Stimulated activated CD4-positive, alpha-beta T cell treated with anti-CD3 and anti-CD28 coated beads, Interleukin-1b, Interleukin-23, amount 100 ng/mL, for 48 hours (primary cell): ENCODE measurements around the gene LEKR1.
"Not testable (repeated sequence)": the region's sequence is repeated elsewhere in the genome, so short reads cannot be mapped to it uniquely, and the experiment has no call there.

Experiments used
- DNase-seq: peaks from one replicate; pipeline ENCODE4 v3.0.0-alpha.2; 2020

LEKR1 gene

DNA sequence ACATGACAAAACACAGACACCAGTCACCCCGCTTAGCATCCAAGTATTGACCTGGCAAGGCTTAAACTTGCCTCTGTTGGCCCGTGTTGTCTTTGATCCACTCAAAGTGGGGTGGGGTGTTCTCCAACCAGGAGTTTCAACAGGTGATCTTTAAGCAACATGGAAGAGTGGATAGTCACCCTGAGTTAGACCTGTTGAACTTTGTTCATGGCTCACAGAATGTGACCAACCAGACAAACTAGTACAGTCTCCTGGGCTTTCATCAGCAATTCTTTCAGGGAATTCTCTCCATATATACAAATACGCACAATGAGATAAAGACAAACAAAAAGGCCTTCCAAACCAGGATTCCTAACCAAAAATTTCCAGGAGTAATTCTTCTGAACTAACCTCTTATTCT is 11.9 kb downstream of the LEKR1 start:
- no peak for DNase-seq

DNA sequence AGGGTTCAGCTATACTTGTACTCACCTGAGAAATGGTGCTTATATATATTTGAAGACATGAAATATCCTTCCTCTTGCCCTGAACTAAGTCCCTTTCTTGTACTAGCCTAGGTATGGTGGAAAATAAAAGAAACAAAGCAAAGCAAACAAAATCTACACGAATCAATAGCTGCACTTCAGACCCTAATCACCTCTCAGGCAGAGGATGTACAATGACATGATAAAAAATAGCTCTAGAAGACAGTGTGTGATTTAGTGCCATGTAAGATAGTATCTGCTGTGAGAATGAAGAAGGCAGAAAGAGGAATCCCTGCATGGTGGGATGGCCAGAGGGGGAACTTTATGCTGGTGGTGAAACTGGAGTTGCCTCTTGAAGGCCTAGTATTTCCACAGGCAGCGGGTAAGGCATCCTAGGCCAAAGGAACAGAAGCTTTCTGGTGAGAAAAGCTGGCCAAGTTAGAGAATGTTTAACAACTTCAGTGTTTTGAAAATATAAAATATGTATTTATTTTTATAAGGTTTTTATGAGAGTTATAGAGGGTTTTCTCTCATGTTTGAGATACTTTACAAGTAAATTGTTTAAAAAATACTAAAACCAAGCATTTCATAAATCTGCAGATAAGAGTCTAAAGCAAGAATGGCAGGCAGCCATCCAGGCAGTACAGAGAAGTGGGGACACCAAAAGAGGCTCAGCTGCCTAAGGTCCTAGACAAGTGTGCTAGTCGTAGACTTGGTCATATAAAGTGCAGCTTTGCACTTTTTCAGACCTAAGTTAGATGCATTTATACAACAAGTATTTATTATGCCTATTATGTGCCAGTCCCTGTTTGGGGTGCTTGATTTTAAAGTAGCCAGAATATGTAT is 14.9 kb downstream of the LEKR1 start:
- no peak for DNase-seq

DNA sequence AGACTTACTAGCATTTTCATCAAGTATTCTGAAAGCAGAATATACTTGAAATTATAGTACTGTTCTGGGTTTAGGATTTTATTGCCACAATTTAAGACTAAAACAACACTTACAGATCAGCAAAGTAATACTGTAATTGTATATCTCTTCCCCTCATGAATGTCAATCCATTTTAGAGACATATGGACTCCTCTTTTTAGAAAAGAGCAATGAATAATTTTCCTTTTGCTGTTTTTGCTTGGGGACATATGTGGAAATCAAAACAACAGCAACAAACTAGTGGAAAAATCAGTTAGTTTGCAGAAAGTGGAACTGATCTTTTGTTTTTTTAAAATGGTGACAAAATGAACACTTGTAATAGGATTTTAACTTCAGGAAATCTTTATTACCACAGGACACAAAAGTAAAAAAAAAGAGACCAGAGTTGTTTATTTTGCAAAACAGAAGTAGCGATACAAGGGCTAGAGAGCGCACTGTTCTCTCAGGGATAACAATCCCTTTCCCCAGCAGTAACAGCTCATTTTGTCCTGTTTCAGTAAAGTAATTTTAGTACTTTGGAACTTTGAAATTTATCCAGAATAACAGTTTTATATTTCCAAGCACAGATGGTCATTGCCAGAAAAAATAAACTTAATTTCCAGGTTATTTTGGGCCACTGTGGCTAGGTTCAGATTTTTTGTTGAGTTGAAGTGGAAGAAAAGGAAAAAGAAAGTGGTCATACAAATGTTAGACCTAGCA is 17.1 kb downstream of the LEKR1 start:
- DNase-seq, result no peak

DNA sequence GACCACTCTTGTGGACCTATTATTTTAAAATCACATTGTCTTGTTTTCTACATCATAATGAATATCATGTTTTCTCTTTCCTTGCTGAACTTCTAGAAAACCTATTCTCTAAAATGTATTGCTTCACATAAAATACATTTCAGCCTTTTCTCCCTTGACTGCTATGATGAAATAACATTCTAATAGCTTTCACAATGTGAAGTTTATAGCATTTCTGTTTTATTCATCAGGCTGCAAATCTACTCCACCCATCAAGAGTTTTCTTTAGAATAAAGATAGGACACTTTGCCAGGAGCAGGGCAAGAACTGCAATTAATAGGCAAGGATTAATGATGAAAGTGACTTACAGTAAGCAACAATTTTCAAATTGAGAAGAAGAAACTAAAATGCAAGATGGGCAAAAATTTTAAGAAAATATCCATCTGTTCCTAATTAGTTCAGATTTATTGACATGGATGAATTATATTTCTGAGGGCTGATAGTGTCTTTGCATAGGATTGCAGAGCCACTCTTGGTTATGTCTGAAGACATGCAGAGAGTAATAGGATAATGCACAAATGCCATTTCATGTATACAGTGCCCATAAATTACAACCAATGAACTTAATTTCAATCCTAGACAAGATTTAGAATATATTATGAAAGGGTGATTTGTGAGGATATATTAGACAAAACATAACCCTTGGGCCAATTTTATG is 21.7 kb downstream of the LEKR1 start:
- no peak for DNase-seq

DNA sequence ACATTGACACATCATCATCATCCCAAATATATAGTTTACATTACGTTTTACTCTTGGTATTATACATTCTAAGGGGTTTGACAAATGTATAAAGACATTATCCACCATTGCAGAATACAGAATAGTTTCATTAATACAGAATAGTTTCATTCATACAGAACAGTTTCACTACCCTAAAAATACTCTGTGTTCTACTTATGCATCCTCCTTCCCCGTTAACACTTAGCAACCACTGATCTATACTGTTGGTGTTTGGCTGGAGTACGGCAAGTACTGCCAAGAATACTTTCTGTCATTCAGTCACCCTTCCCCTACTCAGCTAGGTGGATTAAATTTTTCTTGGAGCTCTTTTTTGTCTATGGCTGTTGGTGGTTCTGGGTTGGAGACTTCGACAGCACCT is 33.4 kb downstream of the LEKR1 start:
- no peak for DNase-seq

DNA sequence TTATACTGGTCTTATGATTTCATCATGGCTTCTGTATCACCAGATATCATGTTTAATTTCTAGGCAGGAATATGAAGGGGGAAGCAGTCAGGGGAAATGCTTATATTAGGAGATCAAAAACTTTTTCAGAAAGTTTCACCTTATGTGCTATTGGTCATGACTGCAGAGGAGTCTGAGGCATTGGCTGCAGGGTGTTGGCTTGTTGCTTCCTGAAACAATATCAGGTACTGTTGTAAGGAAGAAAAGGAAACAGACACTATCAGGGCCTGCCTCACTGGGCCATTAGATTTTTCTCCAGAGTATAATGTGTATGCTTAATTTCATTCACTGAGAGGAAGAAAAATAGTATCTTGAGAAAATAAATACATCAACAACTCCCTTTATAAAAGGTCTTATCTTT is 34.7 kb downstream of the LEKR1 start:
- no peak for DNase-seq

DNA sequence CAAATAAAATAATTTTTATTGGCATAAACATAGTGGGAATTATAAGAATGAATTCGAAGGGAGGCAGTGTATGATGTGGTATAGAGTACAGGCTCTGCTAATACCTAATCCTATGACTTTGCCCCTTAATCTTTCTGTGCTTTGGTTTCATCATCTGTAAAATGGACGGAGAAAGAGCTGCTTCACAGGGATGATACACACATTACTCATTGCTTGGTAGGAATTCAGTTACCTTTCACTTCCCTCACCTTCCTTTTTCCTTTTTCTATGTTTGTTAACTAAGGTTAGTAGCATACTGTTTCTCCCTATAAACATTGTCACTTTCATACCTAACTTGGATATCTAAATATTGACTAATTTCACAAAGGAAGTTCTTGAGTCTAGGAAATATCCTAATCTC is 36.2 kb downstream of the LEKR1 start:
- DNase-seq, result no peak

DNA sequence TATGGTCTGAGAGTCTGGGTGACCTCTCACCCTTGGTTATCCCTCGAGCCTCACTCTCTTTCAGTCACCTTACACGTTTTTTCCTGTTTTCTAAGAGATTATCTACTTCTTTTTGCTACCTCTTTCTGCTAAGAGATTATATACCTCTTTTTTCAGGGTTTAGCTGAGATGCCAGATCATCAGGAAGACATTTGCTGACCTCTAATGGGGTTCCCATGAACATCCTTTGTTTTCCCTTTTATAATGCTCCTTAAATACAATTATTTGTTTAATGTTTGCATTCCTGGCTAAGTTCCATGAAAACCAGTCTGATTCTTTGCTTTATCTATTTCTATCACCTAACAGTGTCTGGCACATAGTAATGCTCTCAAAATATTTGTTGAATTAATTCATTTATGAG is 39.6 kb downstream of the LEKR1 start:
- DNase-seq, result no peak

DNA sequence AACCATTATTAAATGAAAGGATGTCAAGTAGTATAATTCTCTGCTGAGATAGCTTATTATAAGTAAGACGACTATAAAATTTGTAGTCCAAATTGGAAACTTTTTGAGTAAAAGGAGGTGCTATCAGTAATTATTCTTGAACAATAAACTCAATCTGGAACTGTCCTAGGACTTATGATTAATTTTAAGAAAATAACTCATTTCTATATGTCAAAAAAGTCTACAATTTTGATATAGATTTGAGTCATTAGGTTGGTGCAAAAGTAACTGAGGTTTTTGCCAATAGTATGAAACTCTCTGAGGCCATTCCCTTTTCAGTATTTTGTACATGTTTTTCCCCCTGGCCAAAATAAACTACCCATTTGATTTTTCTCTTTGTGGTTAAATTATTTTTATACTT is 41.0 kb downstream of the LEKR1 start:
- DNase-seq, result no peak

DNA sequence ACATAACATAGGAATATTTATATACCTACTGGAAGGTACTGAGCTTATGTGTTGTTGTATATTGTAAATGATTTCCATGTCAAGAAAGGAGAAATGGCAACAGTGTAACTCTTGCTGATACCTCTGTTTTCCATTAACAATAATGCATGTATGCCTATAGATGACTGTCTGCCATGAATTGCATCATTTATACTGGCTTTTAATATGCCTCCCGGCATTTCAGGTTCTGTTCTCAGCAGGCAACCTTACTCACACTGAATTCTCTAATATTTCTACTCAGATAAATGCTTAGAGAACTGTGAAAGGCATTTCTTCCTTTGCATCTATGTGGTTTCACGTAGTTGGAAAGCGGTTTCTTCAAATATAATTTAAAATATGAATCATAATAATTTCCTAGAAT is 41.8 kb downstream of the LEKR1 start:
- no peak for DNase-seq

DNA sequence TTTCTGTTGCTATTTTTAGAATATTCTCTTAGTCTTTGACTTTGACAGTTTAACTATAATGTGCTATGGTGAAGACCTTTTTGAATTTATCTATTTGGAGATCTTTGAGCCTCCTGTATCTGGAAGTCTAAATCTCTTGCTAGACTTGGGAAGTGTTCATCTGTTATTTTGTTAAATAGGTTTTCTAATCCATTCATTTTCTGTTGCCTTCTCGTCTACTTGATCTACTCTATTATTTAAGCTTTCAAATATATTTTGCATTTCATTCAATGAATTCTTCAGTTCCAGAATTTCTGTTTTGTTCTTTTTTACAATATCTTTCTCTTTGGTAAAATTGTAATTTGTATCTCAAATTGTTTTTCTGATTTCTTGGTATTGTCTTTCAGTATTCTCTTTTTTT is 47.8 kb downstream of the LEKR1 start:
- no peak for DNase-seq

DNA sequence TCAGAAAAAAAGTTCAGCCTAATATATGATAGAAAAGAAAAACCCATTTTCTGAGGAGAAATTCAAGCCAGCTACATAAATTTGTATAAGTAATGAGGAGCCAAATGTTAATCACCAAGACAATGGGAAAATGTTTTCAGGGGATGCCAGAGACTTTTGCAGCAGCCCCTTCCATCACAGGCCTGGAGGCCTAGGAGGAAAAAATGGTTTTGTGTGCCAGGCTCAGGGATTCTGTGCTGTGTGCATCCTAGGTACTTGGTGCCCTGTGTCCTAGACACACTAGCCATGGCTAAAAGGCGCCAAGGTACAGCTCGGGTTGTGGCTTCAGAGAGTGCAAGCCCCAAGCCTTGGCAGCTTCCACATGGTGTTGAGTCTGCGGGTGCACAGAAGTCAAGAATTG is 53.3 kb downstream of the LEKR1 start:
- DNase-seq, result not testable (repeated sequence)

DNA sequence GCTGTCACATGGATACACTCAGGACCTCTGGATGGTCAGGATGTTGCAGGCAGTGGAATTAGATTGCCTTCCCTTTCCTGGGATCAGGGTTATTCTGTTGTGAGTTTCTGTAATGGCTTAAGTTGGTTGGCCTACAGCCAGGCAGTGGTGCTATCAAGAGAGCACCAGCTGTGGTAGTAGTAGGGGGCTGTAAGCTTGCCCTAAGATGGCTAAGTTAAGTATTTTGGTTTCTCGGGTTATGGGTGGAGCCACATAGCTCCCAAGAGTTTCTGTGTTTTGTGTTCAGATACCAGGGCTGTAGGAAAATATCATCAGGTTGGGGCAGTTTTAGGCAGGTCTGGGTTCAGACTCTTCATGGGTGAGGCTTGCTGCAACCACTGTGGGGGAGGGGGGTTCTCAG is 59.6 kb downstream of the LEKR1 start:
- DNase-seq, result no peak

DNA sequence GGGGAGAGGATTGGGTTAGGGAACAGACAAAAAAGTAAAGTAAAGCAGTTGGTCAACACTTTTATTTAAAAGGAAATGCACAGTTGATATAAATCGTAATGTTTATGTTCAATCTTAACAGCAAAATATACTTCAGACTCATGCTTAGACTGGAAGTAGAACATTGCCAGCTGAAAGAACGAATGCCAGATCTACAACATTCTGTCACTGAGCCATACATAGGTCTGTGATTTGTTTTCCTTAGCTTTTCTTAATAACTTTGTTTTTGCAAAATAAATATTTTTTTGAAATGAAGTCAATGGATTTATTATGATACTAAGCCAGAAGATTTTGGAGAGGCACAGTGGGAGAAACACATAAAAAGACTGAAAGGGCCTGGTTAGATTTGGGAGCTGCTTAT is 62.0 kb downstream of the LEKR1 start:
- DNase-seq, result no peak

DNA sequence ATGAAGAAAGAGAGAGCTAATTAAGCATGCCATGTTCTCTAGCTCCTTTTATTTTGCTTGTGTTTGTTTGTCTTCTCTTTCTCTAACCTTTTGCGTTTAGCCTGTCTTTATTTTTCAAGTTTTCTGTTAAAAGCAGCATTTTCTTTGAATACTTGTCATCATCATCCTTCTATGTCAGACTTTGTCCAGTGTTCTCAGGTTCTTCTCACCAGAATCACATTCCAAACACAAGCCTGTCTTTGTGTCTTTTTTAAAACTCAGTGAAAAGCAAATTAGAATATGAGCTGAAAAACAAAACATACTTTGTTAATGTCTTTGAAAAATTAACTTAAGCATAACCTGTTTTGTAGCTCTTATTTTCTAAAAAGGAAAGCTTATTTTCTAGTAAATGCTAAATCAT is 62.4 kb downstream of the LEKR1 start:
- no peak for DNase-seq

DNA sequence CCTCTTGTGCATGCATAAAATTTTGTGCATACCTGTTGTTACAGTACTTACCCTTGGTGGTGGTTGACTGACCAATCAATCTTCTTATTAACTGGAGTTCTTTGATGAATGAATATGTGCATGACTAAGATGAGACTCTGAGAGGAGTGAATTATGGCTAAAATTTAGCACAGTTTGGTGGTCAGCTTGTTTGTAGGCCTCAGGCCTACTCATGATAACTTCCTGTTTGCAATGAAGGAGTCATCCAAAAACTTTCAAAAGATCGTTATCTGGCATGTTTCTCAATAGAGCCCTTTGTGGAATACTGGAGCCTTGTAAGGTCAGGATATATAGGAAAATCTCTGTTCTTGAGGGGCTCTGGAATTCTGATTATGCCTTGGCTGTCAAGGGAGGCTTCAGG is 66.5 kb downstream of the LEKR1 start:
- DNase-seq, result no peak

DNA sequence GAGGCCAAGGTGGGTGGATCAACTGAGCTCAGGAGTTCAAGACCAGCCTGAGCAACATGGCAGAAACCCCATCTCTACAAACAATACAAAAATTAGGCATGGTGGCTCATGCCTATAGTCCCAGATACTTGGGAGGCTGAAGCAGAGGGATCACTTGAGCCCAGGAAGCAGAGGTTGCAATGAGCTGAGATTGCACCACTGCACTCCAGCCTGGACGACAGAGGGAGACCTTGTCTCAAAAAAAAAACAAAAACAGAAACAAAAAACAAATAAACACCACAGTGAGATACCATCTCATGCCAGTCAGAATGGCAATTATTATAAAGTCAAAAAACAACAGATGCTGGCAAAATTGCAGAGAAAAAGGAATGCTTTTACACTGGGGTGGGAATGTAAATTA is 69.2 kb downstream of the LEKR1 start:
- DNase-seq, result not testable (repeated sequence)

DNA sequence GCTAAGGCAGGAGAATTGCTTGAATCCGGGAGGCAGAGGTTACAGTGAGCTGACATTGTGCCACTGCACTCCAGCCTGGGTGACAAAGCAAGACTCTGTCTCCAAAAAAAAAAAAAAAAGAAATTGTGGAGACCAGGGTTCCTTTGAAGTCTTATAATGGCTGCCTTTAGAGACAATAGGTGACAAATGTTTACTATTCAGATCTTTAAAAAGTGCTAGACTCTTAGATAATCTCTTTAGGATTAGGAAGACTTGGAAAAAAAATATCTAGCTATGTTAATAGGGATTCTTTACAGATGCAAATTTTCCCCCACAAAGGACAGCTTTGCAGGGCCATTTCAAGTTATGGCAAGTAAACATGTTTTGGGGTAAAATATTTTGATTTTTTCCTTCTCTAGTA is 71.7 kb downstream of the LEKR1 start:
- DNase-seq, result not testable (repeated sequence)

DNA sequence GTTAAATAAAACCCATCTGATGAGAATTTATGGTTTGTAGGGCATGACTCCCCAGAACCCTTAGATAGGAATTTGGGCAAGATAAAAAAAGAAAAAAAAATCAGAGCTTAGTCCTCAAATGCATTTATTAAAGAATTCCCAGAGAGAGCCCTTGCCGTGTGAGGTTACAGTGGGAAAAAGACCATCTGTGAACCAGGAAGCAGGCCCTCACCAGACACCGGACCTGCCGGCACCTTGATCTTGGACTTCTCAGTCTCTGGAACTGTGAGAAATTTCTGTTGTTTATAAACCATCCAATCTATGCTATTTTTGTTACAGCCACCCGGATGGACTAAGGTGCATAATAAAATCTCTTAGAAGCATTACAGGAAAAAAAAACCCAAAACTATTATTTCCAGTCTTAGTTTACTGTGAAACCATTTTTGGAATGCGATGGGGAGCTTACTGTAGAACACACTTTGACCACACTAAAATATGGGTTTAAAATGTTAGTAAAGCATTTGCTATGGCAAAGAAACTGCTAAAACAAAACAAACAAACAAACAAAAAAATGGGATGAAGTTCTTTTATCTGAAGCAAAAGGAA is 72.2 kb downstream of the LEKR1 start:
- no peak for DNase-seq

DNA sequence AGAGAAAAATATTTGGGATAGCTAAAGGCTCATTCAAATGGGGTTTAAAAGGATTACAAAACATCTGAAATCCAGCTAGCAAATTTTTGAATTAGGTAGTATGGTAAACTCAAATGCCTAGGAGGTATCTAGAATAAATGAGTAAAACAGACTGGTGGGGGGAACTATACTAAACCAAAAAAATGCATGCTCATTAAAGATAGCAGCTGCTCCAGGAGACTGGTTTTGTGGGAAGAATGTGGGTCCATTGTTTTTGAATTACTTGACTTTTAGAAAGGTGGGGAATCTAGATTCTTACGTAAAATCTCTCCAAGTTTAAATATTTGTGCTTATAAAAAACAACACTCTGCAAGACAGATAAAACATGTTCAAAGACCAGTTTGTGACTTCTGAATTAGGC is 73.8 kb downstream of the LEKR1 start:
- no peak for DNase-seq

DNA sequence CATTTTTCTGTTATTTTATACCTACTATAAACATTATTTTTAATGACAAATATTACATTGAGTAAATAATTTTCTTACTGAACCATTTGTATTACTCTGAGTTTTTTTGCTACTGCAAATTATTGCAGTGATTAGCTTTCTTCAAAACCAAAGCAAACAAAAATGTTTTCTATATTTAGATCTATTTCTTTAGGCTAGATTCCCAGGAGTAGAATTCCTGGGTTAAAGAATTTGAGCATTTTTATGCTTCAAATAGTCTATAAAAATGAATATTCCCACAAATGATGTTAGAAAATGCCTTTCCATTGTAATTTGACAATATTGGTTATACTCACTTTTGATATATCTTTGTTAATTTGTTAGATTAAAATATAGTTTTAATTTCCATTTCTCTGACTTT is 76.8 kb downstream of the LEKR1 start:
- DNase-seq, result no peak

DNA sequence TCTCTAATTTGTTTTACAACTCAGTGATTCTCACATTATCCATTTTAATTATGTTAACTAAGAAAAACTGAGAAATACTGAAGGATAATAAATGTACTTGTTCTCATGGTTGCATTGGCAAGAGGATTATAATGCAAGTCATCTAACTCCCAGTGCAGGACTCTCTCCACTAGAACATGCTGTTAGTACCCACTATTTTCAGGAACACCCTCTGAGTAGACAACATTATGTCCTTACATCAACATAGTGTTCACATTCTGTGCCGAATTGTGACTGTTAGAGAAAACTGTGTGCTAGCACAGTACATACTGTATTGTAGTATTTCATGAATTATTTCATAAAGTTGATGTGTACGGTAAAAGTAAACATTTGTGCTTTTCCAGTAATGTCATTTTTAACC is 80.1 kb downstream of the LEKR1 start:
- DNase-seq, result no peak

DNA sequence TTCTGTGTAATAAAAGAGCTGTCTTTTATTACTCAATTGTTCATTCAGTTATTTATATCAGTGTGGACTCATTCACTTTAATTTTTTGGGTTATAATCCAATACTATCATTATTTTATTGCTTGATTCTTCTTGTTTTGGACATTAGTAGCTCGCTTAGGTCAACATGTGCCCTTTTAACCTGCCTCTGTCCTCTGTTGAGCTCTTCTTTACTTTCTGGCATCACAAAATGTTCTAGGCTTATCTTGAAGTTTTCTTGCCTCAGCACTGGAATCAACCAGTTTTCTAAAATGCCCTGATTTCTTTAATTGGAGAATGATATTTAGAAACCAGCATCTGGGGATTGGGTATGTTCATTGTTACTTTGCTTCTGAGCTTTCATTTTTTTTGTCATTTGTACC is 82.2 kb downstream of the LEKR1 start:
- DNase-seq, result no peak

DNA sequence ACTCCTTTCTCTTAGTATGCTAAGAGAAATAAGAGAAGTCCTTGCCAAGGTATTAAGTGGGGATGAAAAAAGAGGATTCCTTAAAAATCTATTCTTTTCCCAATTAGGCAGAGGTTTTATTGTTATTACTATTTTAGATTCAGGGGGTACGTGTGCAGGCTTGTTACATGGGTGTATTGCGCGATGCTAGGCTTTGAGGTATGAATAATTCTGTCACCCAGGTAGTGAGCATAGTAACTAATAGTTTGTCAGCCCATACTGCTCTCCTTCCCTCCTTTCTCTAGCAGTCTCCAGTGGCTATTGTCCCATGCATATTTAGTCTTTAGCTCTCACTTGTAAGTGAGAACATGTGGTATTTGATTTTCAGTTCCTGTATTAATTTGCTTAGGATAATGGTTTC is 83.9 kb downstream of the LEKR1 start:
- DNase-seq, result no peak
